Heart left ventricle (tissue), 13 donors: ENCODE data around the gene ABCC6.

Experiments
- CTCF ChIP-seq, 12 donors: fragments of 200-600 bp; sonication (generic) in 4 of 12; IDR thresholded peaks; one replicate each; pipeline versions ENCODE4 v1.5.0 to v1.8.0; 2018 to 2022; ENCODE audit warnings: antibody characterized with exemption in 12 of 12, mild to moderate bottlenecking in 5 of 12
- POLR2A ChIP-seq, 2 donors: fragments of 450-650 bp; IDR thresholded peaks; one replicate each; pipeline ENCODE4 v1.6.1; 2017; ENCODE audit warnings: antibody characterized with exemption in 2 of 2, mild to moderate bottlenecking in 2 of 2, moderate library complexity in 2 of 2
- donor health status: ischemic (EF 13 %, LVEDD 7.1; RV severe dilation, severe dysfunction).
- donor health status: DM: no; HTN: yes; CAD: no.
- donor health status: DM: no; HTN: no; CAD: no.
- donor health status: ischemic (EF 25% LVEDD 6.9; RV normal size, moderate dysfunction).
- donor health status: ischemic (EF 25% LVEDD 5.7; RV mildly dilated, moderate dysfunction).
- donor health status: ischemic (EF 35%, LVEDD 5.7; RV mildly dilated, moderate dysfunction).
- donor health status: nonischemic (EF 11% LVEDD 7.7; RV severe dilation, severe dysfunction).
- donor health status: DM: yes; HTN: yes; CAD: no.
- donor health status: PGD.
- donor health status: ischemic (EF 29% LVEDD 5.4; RV normal size, mild dysfunction).
- donor health status: nonischemic (EF 23%, LVEDD 6.1; RV moderate dilation, normal function).

GRCh38 chr16:16109453-16110110, 113.7 kb downstream of the ABCC6 start:
- TF ChIP-seq CTCF (IDR thresholded peaks at IDR 0.05) = no peak
- TF ChIP-seq POLR2A (IDR thresholded peaks at IDR 0.05) = no peak
